K562 (cell line): ENCODE results near the gene REP15. TPM values are rescaled to one million over a fixed set of nuclear protein-coding genes. Genes with fewer than 3 reads are reported as not detected.

Source experiments
- ATAC-seq: fragments of 200-7000 bp; cut with Tn5 transposase; 3 replicates; pipeline ENCODE4 v1.9.1; 2020; ENCODE audit warnings: moderate library complexity
- BruUV-seq: library from RNA; stranded (reverse); fragments of 400-500 nt; replicated peaks from 2 replicates; lab custom pipeline; 2021; lab: Mats Ljungman, UMichigan
- CTCF ChIA-PET: fragments of 300-600 bp; formaldehyde crosslinking; extraction: SDS; loops from one replicate; lab custom pipeline; 2021; ENCODE audit warnings: low intra/inter-chr PET ratio; lab: Yijun Ruan, JAX
- POLR2A ChIA-PET: fragments of 300-600, 350-650 bp; sonication (Branson Sonifier 250); formaldehyde crosslinking; extraction: SDS; loops from one replicate; lab custom pipeline; 2021; ENCODE audit warnings: antibody characterized with exemption, inconsistent platforms; lab: Yijun Ruan, JAX
- DNase-seq, 4 experiments: peaks; one replicate each; pipeline versions ENCODE4 v3.0.0 to v3.0.0-alpha.2; 2011 to 2018; ENCODE audit warnings: low spot score in 3 of 4, mixed read lengths in 3 of 4; ENCODE audit errors: extremely low read depth in 1 of 4
- FAIRE-seq: peaks from 2 replicates; lab custom pipeline; 2011; peaks lifted over from hg19 to GRCh38; lab: Jason Lieb, UNC
- H2AFZ ChIP-seq: 2 replicates; pipeline ENCODE4 v1.6.0; 2011; ENCODE audit warnings: low read depth, low read length, control low read depth, inconsistent platforms
- H3K27ac ChIP-seq: fragments of 200-600 bp; 3 replicates; pipeline ENCODE4 v1.8.0; 2011; ENCODE audit warnings: low read depth, mild to moderate bottlenecking, control low read depth, inconsistent platforms, low read length, moderate library complexity, mixed read lengths; ENCODE audit errors: extremely low read depth
- H3K27me3 ChIP-seq, 2 experiments: fragments of 300-600 bp in 1 of 2; 2 replicates in 1 of 2; 3 replicates in 1 of 2; pipeline versions ENCODE4 v1.6.0 to v1.8.0; 2011; ENCODE audit warnings: inconsistent platforms in 2 of 2, low read length in 2 of 2, mild to moderate bottlenecking in 1 of 2, mixed read lengths in 1 of 2, moderate library complexity in 1 of 2; ENCODE audit not compliant: control insufficient read depth in 2 of 2, insufficient read depth in 2 of 2
- H3K36me3 ChIP-seq: fragments of 300-600 bp; 3 replicates; pipeline ENCODE4 v1.8.0; 2011; ENCODE audit warnings: mild to moderate bottlenecking, low read length, inconsistent platforms; ENCODE audit not compliant: control insufficient read depth, insufficient read depth
- H3K4me1 ChIP-seq, 2 experiments: fragments of 200-600 bp in 1 of 2; replicated peaks in 1 of 2; 2 replicates in 1 of 2; 3 replicates in 1 of 2; pipeline versions ENCODE4 v1.5.1 to v1.8.0; 2011; ENCODE audit warnings: inconsistent platforms in 2 of 2, low read length in 2 of 2, mild to moderate bottlenecking in 1 of 2, mixed read lengths in 1 of 2, moderate library complexity in 1 of 2; ENCODE audit not compliant: control insufficient read depth in 2 of 2, insufficient read depth in 2 of 2
- H3K4me2 ChIP-seq: 2 replicates; pipeline ENCODE4 v1.6.1; 2011; ENCODE audit warnings: low read length, control low read depth, inconsistent platforms, mixed read lengths; ENCODE audit not compliant: insufficient read depth
- H3K4me3 ChIP-seq: fragments of 200-600 bp; sonication (generic), shearing (Covaris generic); 2 replicates; pipeline ENCODE4 v1.5.1; 2016; ENCODE audit warnings: control low read depth, inconsistent platforms
- H3K79me2 ChIP-seq: fragments of 200-600 bp; 3 replicates; pipeline ENCODE4 v1.8.0; 2011; ENCODE audit warnings: low read length, inconsistent platforms; ENCODE audit not compliant: control insufficient read depth, insufficient read depth
- H3K9ac ChIP-seq, 2 experiments: 2 replicates each; pipeline versions ENCODE4 v1.6.0 to v1.6.1; 2011; ENCODE audit warnings: low read depth in 2 of 2, low read length in 2 of 2, control low read depth in 1 of 2, inconsistent platforms in 1 of 2, mild to moderate bottlenecking in 1 of 2, mixed read lengths in 1 of 2; ENCODE audit not compliant: insufficient read depth in 1 of 2
- H3K9me1 ChIP-seq: one replicate; pipeline ENCODE4 v1.6.0; 2011; ENCODE audit warnings: inconsistent platforms, mild to moderate bottlenecking, low read length, moderate library complexity; ENCODE audit not compliant: control insufficient read depth, insufficient read depth
- H3K9me3 ChIP-seq: replicated peaks from 2 replicates; pipeline ENCODE4 v1.5.1; 2011; ENCODE audit warnings: low read depth, low read length, inconsistent platforms; ENCODE audit not compliant: control insufficient read depth, insufficient read depth
- H4K20me1 ChIP-seq: replicated peaks from 2 replicates; pipeline ENCODE4 v1.6.1; 2011; ENCODE audit warnings: low read length, inconsistent platforms, mixed read lengths; ENCODE audit not compliant: control insufficient read depth, insufficient read depth
- KAT7 ChIP-seq: sonication (generic); formaldehyde crosslinking; IDR thresholded peaks from 2 replicates; pipeline ENCODE4 v1.8.0; 2022; ENCODE audit warnings: missing genetic modification reagents, mild to moderate bottlenecking, borderline replicate concordance
- KLF1 ChIP-seq: fragments of 450-650 bp; IDR thresholded peaks from 2 replicates; pipeline ENCODE4 v1.6.1; 2016; ENCODE audit warnings: missing genetic modification characterization, missing compliant biosample characterization
- MAFG ChIP-seq: fragments of 450-650 bp; conservative IDR thresholded peaks from 2 replicates; pipeline ENCODE4 v1.6.1; 2016; ENCODE audit warnings: missing genetic modification characterization, missing compliant biosample characterization
- NFE2 ChIP-seq: IDR thresholded peaks from 2 replicates; pipeline ENCODE4 v1.6.1; 2014; ENCODE audit warnings: antibody characterized with exemption, low read depth
- POLR3G ChIP-seq: IDR thresholded peaks from 2 replicates; pipeline ENCODE4 v1.6.1; 2011; ENCODE audit not compliant: insufficient read length, insufficient replicate concordance; ENCODE audit errors: extremely low read depth
- SETDB1 ChIP-seq: IDR thresholded peaks from one replicate; pipeline ENCODE4 v1.6.1; 2012; ENCODE audit warnings: low read length, control low read depth, inconsistent platforms
- TEAD2 ChIP-seq: fragments of 450-650 bp; IDR thresholded peaks from 2 replicates; pipeline ENCODE4 v1.6.1; 2016; ENCODE audit warnings: missing genetic modification characterization, control low read depth, missing compliant biosample characterization
- ZFP36 ChIP-seq: fragments of 150-350 bp; IDR thresholded peaks from 2 replicates; pipeline ENCODE4 v1.6.1; 2018; ENCODE audit warnings: low read length, low read depth; ENCODE audit not compliant: partially characterized antibody
- ZNF263 ChIP-seq: sonication (generic); formaldehyde crosslinking; IDR thresholded peaks from 2 replicates; pipeline ENCODE4 v1.8.0; 2022; ENCODE audit warnings: mild to moderate bottlenecking, missing genetic modification reagents, borderline replicate concordance
- ZNF551 ChIP-seq: fragments of 250-450 bp; sonication (Bioruptor Pico); IDR thresholded peaks from 2 replicates; pipeline ENCODE4 v1.5.0; 2021; ENCODE audit warnings: mild to moderate bottlenecking, moderate library complexity
- WGBS: fragments of 100-300 bp; shearing (Covaris generic); methylation state at CpG from one replicate; pipeline ENCODE4 v1.1.6; 2016; ENCODE audit warnings: low coverage, mixed read lengths; ENCODE audit not compliant: insufficient coverage; ENCODE audit errors: missing lambda C conversion rate; 5-methylcytosine and 5-hydroxymethylcytosine counted together
- in situ Hi-C: fragments of 300-500 bp; cut with MboI; formaldehyde crosslinking; loops from 4 replicates; pipeline ENCODE4 v1.15.0; 2018; ENCODE audit warnings: inconsistent platforms, mixed read lengths
- intact Hi-C: fragments of 100-400 bp; cut with micrococcal nuclease; formaldehyde crosslinking; loops from 2 replicates; pipeline ENCODE4 v1.14.2; 2022
- polyA plus RNA-seq, 8 experiments: library from polyadenylated mRNA; depleted of rRNA in 4 of 8; stranded (reverse) in 5 of 8; unstranded in 3 of 8; fragments of >200 nt; fragmentation: Nextera tagmentation in 2 of 8; fragmentation: Illumina TruSeq in 1 of 8; extraction: Ambion mirVana in 2 of 8; extraction: Trizol in 1 of 8; gene quantifications; 2 replicates each; pipeline versions ENCODE4 v1.2.1 to v1.2.3, GENCODE V29; 2011 to 2014; ENCODE audit warnings: inconsistent platforms in 1 of 8, missing spikeins in 1 of 8
- total RNA-seq, 7 experiments: library from RNA; depleted of rRNA in 6 of 7; stranded (reverse); fragments of >200 nt in 6 of 7; fragmentation: Illumina TruSeq in 2 of 7; extraction: Trizol in 2 of 7; gene quantifications; 2 replicates each; pipeline versions ENCODE4 v1.2.1 to v1.2.3, GENCODE V29; 2011 to 2021; ENCODE audit warnings: low replicate concordance in 1 of 7
- TF ChIP-seq, protein P1 (sequence below): sonication (generic); formaldehyde crosslinking; IDR thresholded peaks from 2 replicates; pipeline ENCODE4 v1.8.0; 2023; ENCODE audit warnings: mild to moderate bottlenecking, missing genetic modification reagents
- TF ChIP-seq, protein P2 (sequence below): fragments of 250-450 bp; sonication (Bioruptor Pico); IDR thresholded peaks from 2 replicates; pipeline ENCODE4 v1.5.0; 2021; ENCODE audit warnings: mild to moderate bottlenecking, borderline replicate concordance
- TF ChIP-seq, protein P3 (sequence below): fragments of 150-350 bp; conservative IDR thresholded peaks from 2 replicates; pipeline ENCODE4 v1.6.1; 2014; ENCODE audit warnings: low read length

The REP15 gene
- total and polyA plus RNA-seq, 9 of the 15 experiments (the other 6 are each of a cell fraction or from before 2014, with no cell fraction given) = not detected

DNA sequence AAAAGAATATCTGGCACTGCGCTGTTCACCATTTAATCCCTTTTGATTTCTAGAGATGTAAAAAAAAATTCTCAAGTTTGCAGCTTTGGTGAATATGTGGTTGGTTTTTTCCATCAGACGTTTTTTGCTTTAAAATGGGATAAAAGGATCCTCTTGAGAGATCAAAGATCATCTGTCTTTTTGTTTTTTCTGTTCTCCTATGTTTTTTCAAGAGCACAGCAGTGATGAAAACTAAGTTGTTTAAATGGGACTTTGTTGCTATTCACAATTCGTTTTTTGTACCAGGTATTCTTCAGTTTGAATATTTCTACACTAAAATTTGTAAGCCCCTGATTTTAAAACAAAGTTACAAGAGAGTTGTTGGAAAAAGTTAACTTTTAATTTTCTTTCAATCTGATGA, 29.7 kb upstream of the REP15 start (continued):
- TF ChIP-seq, protein P1, sequence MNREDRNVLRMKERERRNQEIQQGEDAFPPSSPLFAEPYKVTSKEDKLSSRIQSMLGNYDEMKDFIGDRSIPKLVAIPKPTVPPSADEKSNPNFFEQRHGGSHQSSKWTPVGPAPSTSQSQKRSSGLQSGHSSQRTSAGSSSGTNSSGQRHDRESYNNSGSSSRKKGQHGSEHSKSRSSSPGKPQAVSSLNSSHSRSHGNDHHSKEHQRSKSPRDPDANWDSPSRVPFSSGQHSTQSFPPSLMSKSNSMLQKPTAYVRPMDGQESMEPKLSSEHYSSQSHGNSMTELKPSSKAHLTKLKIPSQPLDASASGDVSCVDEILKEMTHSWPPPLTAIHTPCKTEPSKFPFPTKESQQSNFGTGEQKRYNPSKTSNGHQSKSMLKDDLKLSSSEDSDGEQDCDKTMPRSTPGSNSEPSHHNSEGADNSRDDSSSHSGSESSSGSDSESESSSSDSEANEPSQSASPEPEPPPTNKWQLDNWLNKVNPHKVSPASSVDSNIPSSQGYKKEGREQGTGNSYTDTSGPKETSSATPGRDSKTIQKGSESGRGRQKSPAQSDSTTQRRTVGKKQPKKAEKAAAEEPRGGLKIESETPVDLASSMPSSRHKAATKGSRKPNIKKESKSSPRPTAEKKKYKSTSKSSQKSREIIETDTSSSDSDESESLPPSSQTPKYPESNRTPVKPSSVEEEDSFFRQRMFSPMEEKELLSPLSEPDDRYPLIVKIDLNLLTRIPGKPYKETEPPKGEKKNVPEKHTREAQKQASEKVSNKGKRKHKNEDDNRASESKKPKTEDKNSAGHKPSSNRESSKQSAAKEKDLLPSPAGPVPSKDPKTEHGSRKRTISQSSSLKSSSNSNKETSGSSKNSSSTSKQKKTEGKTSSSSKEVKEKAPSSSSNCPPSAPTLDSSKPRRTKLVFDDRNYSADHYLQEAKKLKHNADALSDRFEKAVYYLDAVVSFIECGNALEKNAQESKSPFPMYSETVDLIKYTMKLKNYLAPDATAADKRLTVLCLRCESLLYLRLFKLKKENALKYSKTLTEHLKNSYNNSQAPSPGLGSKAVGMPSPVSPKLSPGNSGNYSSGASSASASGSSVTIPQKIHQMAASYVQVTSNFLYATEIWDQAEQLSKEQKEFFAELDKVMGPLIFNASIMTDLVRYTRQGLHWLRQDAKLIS (CRISPR knock-in tag) = no peak
- TF ChIP-seq, protein P2, sequence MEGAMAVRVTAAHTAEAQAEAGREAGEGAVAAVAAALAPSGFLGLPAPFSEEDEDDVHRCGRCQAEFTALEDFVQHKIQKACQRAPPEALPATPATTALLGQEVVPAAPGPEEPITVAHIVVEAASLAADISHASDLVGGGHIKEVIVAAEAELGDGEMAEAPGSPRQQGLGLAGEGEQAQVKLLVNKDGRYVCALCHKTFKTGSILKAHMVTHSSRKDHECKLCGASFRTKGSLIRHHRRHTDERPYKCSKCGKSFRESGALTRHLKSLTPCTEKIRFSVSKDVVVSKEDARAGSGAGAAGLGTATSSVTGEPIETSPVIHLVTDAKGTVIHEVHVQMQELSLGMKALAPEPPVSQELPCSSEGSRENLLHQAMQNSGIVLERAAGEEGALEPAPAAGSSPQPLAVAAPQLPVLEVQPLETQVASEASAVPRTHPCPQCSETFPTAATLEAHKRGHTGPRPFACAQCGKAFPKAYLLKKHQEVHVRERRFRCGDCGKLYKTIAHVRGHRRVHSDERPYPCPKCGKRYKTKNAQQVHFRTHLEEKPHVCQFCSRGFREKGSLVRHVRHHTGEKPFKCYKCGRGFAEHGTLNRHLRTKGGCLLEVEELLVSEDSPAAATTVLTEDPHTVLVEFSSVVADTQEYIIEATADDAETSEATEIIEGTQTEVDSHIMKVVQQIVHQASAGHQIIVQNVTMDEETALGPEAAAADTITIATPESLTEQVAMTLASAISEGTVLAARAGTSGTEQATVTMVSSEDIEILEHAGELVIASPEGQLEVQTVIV (CRISPR knock-in tag) = no peak

DNA sequence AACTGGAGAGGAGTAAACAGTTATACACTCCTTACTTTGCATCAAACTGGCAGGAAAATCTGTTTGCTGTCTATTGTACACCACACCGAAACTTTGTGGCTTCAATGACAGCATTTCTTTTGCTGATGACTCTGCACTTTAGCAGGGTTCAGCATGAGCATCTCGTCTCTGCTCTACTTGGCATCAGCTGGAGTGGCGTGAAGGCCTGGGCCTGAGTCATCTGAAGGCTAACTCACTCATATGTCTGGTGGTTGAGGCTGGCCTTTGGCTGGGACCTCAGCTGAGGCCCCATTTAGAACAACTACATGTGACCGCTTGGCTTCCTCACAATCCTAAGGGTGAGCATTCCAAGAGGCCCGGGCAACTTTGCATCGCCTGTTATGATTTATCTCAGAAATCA, 28.7 kb upstream of the REP15 start:
- Histone ChIP-seq H3K9me3 (no peaks in the 10 kb centered on the region), H3K27ac (no peak overlapping the region), H3K79me2 (no peaks in the 10 kb centered on the region), H4K20me1 (no peaks in the 10 kb centered on the region), H3K4me3 (no peak overlapping the region), H3K9me1 (no peaks in the 10 kb centered on the region), H3K4me2 (no peak overlapping the region), H2AFZ (no peak overlapping the region), H3K27me3 (peaks cover 0 to 16% of the 10 kb centered on the region in 2 experiments; a peak in 3 of 5 replicates), H3K9ac (no peak overlapping the region), H3K36me3 (no peaks in the 10 kb centered on the region), H3K4me1 (no peaks in the 10 kb centered on the region)
- intact Hi-C loops (no loop called here), in situ Hi-C loops (no loop called here)
- DNase-seq (peak in 1 of 4 experiments; percentile 2), FAIRE-seq (no peak), ATAC-seq (no peak)
- ChIA-PET CTCF (no interaction called here), POLR2A (interaction anchor here (0.6 kb wide), 1 partner anchor 824 kb away, joined by 4 read pairs; no protein-coding TSS in a partner anchor)
- no TSS peak for BruUV-seq
- 7% methylated on average over 6 of the region's 6 CpGs for WGBS
- TF ChIP-seq KLF1 (tag) (no peak), ZFP36 (no peak), POLR3G (no peak), MAFG (tag) (peak; percentile 72), KAT7 (CRISPR knock-in tag) (no peak), NFE2 (peak; percentile 72), ZNF263 (CRISPR knock-in tag) (no peak), TEAD2 (no peak), SETDB1 (no peak), ZNF551 (CRISPR knock-in tag) (no peak)
- TF ChIP-seq, protein P3, sequence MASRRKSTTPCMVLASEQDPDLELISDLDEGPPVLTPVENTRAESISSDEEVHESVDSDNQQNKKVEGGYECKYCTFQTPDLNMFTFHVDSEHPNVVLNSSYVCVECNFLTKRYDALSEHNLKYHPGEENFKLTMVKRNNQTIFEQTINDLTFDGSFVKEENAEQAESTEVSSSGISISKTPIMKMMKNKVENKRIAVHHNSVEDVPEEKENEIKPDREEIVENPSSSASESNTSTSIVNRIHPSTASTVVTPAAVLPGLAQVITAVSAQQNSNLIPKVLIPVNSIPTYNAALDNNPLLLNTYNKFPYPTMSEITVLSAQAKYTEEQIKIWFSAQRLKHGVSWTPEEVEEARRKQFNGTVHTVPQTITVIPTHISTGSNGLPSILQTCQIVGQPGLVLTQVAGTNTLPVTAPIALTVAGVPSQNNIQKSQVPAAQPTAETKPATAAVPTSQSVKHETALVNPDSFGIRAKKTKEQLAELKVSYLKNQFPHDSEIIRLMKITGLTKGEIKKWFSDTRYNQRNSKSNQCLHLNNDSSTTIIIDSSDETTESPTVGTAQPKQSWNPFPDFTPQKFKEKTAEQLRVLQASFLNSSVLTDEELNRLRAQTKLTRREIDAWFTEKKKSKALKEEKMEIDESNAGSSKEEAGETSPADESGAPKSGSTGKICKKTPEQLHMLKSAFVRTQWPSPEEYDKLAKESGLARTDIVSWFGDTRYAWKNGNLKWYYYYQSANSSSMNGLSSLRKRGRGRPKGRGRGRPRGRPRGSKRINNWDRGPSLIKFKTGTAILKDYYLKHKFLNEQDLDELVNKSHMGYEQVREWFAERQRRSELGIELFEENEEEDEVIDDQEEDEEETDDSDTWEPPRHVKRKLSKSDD = no peak
